PC-9 (cell line): ENCODE results near the gene ACER3. TPM values are rescaled to one million over a fixed set of nuclear protein-coding genes. Genes with fewer than 3 reads are reported as not detected.

Experiments used
- BruUV-seq: library from RNA; stranded (reverse); fragments of 400-500 nt; replicated peaks from 2 replicates; lab custom pipeline; 2021; lab: Mats Ljungman, UMichigan
- CTCF ChIA-PET: fragments of 300-600 bp; sonication (Branson Sonifier 250); formaldehyde crosslinking; loops from one replicate; lab custom pipeline; 2022; ENCODE audit warnings: antibody characterized with exemption; lab: Charles Lee
- POLR2A ChIA-PET: fragments of 300-600 bp; sonication (Branson Sonifier 250); formaldehyde crosslinking; loops from one replicate; lab custom pipeline; 2022; ENCODE audit warnings: antibody characterized with exemption; ENCODE audit not compliant: unreplicated experiment; lab: Charles Lee
- DNase-seq, 2 experiments: peaks; one replicate each; pipeline versions ENCODE4 v3.0.0 to v3.0.0-alpha.2; 2015 to 2022; ENCODE audit warnings: mixed read lengths in 1 of 2
- H2AFZ ChIP-seq: fragments of 200-600 bp; sonication (generic); 2 replicates; pipeline ENCODE4 v1.8.1; 2017; ENCODE audit warnings: antibody characterized with exemption
- H3F3A ChIP-seq: fragments of 200-600 bp; sonication (generic); 2 replicates; pipeline ENCODE4 v1.8.1; 2017; ENCODE audit warnings: antibody characterized with exemption, mild to moderate bottlenecking, low read depth; ENCODE audit not compliant: insufficient read depth
- H3K27ac ChIP-seq: fragments of 200-600 bp; sonication (generic); 2 replicates; pipeline ENCODE4 v1.6.1; 2016; ENCODE audit warnings: mixed run types
- H3K27me3 ChIP-seq: fragments of 200-600 bp; sonication (generic); 2 replicates; pipeline ENCODE4 v1.6.1; 2016; ENCODE audit warnings: low read depth, mixed run types; ENCODE audit not compliant: insufficient read depth
- H3K36me3 ChIP-seq: fragments of 200-600 bp; sonication (generic); 2 replicates; pipeline ENCODE4 v1.6.1; 2016; ENCODE audit warnings: low read depth, mixed run types
- H3K4me1 ChIP-seq: fragments of 200-600 bp; sonication (generic); replicated peaks from 2 replicates; pipeline ENCODE4 v1.6.1; 2016; ENCODE audit warnings: mixed run types; ENCODE audit not compliant: insufficient read depth
- H3K4me2 ChIP-seq: fragments of 200-600 bp; sonication (generic); 2 replicates; pipeline ENCODE4 v1.6.1; 2017; ENCODE audit warnings: mixed run types
- H3K4me3 ChIP-seq: fragments of 200-600 bp; sonication (generic); 2 replicates; pipeline ENCODE4 v1.6.1; 2016; ENCODE audit warnings: mixed run types
- H3K79me2 ChIP-seq: fragments of 200-600 bp; sonication (generic); 2 replicates; pipeline ENCODE4 v1.6.1; 2017; ENCODE audit warnings: low read depth, mixed run types
- H3K9me2 ChIP-seq: fragments of 200-600 bp; sonication (generic); 2 replicates; pipeline ENCODE4 v1.8.1; 2017; ENCODE audit warnings: mild to moderate bottlenecking; ENCODE audit not compliant: insufficient read depth
- H3K9me3 ChIP-seq: fragments of 200-600 bp; sonication (generic); 2 replicates; pipeline ENCODE4 v1.8.1; 2016; ENCODE audit warnings: low read depth; ENCODE audit not compliant: insufficient read depth
- H4K20me1 ChIP-seq: fragments of 200-600 bp; sonication (generic); 2 replicates; pipeline ENCODE4 v1.8.1; 2017; ENCODE audit not compliant: insufficient read depth
- CTCF ChIP-seq: fragments of 200-600 bp; sonication (generic); conservative IDR thresholded peaks from 2 replicates; pipeline ENCODE4 v1.6.1; 2017; ENCODE audit warnings: mixed run types, antibody characterized with exemption, mild to moderate bottlenecking, moderate library complexity
- EZH2 ChIP-seq: fragments of 200-600 bp; sonication (generic); IDR thresholded peaks from 2 replicates; pipeline ENCODE4 v1.8.0; 2017; ENCODE audit warnings: antibody characterized with exemption, low read depth
- intact Hi-C: fragments of 100-400 bp; cut with micrococcal nuclease; formaldehyde crosslinking; loops from one replicate; pipeline ENCODE4 v1.10.0; 2022; ENCODE audit not compliant: unreplicated experiment
- total RNA-seq: library from RNA; stranded (reverse); gene quantifications from 2 replicates; pipeline ENCODE4 v1.2.3, GENCODE V29; 2021

The ACER3 gene
- total RNA-seq, 1 experiment from 2014 or later: 21.3 TPM

DNA sequence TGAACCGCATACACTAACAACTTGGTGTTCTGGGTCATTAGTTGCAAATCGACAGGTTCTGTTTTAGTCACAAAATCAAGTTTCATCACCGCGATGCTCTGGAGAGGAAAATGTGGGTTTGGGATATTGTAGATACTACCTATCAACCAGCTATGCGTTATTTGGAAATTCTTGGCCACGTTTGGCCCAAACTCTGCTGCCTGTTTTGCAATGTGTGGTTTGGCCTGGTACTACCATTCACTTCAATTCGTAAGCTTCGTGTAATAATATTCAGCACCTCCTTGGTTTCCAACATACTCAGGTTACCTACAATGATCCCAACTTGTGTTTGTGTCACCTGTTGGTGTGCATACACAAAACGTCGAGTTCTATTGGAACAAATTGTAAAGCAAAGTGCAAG, 16.2 kb upstream of the ACER3 start:
- POLR2A ChIA-PET: no interaction called here
- H3K9me3 ChIP-seq: no peaks in the 10 kb centered on the region; the same call in 1 of the 2 replicates
- TF ChIP-seq EZH2 (no peak), CTCF (no peak)
- no peak overlapping the region for H3K27ac ChIP-seq
- no peaks in the 10 kb centered on the region for H3K27me3 ChIP-seq
- H3K36me3 ChIP-seq: no peaks in the 10 kb centered on the region
- peaks cover 10% of the 10 kb centered on the region for H3K4me1 ChIP-seq
- CTCF ChIA-PET: interaction anchor here (0.6 kb wide), 1 partner anchor 203 kb away, joined by 4 read pairs; no protein-coding TSS in a partner anchor
- H3K4me2 ChIP-seq: no peak overlapping the region
- intact Hi-C loops: no loop called here
- no peaks in the 10 kb centered on the region for H3K9me2 ChIP-seq
- no peaks in the 10 kb centered on the region for H3K79me2 ChIP-seq
- no peak overlapping the region for H2AFZ ChIP-seq
- no peak overlapping the region for H3K4me3 ChIP-seq
- H3F3A ChIP-seq: peaks cover 4% of the 10 kb centered on the region; the same call in 1 of the 2 replicates
- H4K20me1 ChIP-seq: no peaks in the 10 kb centered on the region
- no TSS peak for BruUV-seq
- no peak for DNase-seq

- TF ChIP-seq EZH2: no peak
- TF ChIP-seq CTCF: no peak
- Histone ChIP-seq H3K4me3 (no peak overlapping the region), H3K79me2 (no peaks in the 10 kb centered on the region), H3F3A (no peaks in the 10 kb centered on the region), H3K4me1 (peaks cover 4% of the 10 kb centered on the region), H3K27me3 (no peaks in the 10 kb centered on the region), H3K27ac (no peak overlapping the region), H3K4me2 (no peak overlapping the region), H3K9me3 (no peaks in the 10 kb centered on the region; the same call in 1 of the 2 replicates), H2AFZ (no peak overlapping the region), H4K20me1 (no peaks in the 10 kb centered on the region), H3K36me3 (no peaks in the 10 kb centered on the region), H3K9me2 (no peaks in the 10 kb centered on the region)
- CTCF ChIA-PET: interaction anchor here (0.6 kb wide), 1 partner anchor 202 kb away, joined by 4 read pairs; no protein-coding TSS in a partner anchor
- POLR2A ChIA-PET: no interaction called here
- intact Hi-C loops: no loop called here
- no TSS peak for BruUV-seq
- DNase-seq: no peak
Measured at GRCh38 chr11:76845069-76845468, 15.6 kb upstream of the ACER3 start.

DNA sequence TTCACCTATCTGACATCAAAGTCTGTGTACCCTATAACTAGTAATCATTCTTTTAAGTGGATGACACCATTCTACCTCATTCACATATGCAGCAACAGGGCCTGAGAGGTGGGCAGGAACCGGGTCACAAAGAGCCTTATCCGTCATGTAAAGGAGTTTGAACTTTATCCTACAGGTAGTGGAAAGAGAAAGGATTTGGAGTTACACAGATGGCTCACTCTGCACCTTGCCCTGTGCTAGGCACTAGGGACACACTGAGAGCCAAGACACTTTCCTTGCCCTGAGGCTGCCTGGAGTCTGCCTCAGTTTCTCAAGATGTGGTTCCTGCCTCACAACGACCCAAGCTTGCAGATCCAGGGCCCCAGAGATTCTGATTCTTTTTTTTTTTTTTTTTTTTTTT, 14.3 kb upstream of the ACER3 start:
- Histone ChIP-seq H3K27me3 (no peaks in the 10 kb centered on the region), H3K4me3 (no peak overlapping the region), H3K9me2 (no peaks in the 10 kb centered on the region), H3K4me1 (no peaks in the 10 kb centered on the region), H3F3A (no peaks in the 10 kb centered on the region), H3K27ac (no peak overlapping the region), H2AFZ (no peak overlapping the region), H3K79me2 (no peaks in the 10 kb centered on the region), H3K9me3 (no peaks in the 10 kb centered on the region), H4K20me1 (no peaks in the 10 kb centered on the region), H3K4me2 (no peak overlapping the region), H3K36me3 (no peaks in the 10 kb centered on the region)
- ChIA-PET CTCF (no interaction called here), POLR2A (no interaction called here)
- intact Hi-C loops: no loop called here
- no TSS peak for BruUV-seq
- no peak for DNase-seq
- TF ChIP-seq CTCF: no peak
- no peak for TF ChIP-seq EZH2
